ENCODE results near the gene RIN2. TPM values are rescaled to one million over a fixed set of nuclear protein-coding genes. Genes with fewer than 3 reads are reported as not detected.

RIN2 gene
- total RNA-seq, 1 experiment from 2014 or later, result 46.2 TPM

DNA sequence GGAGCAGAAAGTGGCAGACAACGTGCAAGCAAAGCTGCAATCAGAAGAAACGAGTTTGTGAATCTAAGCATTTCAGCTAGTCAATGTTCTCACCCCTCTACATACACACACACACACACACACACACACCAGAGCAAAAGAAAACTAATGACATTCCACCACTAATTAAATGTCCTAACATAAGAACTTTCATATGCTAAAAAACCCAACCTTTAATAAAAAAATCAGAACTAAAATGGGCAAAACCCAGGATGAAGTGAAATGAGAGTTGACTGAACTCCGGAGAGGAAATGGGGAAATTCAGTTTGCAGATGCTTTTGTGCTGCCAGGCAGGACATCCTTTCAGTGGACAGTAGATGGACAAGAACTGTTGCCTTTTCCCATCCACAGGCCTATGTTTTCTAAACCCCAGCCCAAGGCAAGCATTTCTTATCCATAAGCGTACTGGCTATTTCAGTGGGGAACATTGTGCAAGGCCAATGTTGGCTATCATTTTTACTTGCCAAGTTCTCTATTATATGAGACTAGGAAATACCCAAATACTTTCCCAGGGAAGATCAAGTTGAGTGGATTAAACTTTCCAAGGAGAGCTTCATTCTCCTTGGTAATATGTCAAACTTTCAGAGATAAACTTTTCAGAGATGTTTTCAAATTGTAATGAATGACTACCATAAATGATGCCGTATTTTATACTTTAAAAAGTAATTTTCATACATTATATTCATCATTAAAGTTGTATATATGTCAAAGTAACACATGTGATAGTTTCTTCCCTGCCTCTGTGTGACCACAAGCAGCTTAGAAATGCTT is 27.3 kb downstream of the RIN2 start:
- TF ChIP-seq, protein P1, sequence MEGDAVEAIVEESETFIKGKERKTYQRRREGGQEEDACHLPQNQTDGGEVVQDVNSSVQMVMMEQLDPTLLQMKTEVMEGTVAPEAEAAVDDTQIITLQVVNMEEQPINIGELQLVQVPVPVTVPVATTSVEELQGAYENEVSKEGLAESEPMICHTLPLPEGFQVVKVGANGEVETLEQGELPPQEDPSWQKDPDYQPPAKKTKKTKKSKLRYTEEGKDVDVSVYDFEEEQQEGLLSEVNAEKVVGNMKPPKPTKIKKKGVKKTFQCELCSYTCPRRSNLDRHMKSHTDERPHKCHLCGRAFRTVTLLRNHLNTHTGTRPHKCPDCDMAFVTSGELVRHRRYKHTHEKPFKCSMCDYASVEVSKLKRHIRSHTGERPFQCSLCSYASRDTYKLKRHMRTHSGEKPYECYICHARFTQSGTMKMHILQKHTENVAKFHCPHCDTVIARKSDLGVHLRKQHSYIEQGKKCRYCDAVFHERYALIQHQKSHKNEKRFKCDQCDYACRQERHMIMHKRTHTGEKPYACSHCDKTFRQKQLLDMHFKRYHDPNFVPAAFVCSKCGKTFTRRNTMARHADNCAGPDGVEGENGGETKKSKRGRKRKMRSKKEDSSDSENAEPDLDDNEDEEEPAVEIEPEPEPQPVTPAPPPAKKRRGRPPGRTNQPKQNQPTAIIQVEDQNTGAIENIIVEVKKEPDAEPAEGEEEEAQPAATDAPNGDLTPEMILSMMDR (conservative IDR thresholded peaks at IDR 0.05), result peak; percentile 8; the same call in 1 of the 2 replicates
- no peak for TF ChIP-seq EZH2 (IDR thresholded peaks at IDR 0.05; ENCODE audit: low read depth)
- H3K27me3 ChIP-seq (ENCODE audit: insufficient read depth, low read depth), result no peaks in the 10 kb centered on the region
- no peaks in the 10 kb centered on the region for H3K79me2 ChIP-seq (ENCODE audit: low read depth)
- peaks cover 44% of the 10 kb centered on the region for H3K4me1 ChIP-seq (replicated peaks; ENCODE audit: insufficient read depth)
- no peaks in the 10 kb centered on the region for H3K9me2 ChIP-seq (ENCODE audit: insufficient read depth)
- peaks cover 4% of the 10 kb centered on the region; the same call in 1 of the 2 replicates for H3K36me3 ChIP-seq (ENCODE audit: low read depth)
- H3K4me2 ChIP-seq, result peak overlapping the region; percentile 79
- no peaks in the 10 kb centered on the region for H4K20me1 ChIP-seq (ENCODE audit: insufficient read depth)
- BruUV-seq (replicated peaks), result no TSS peak
- no peak for DNase-seq
- H2AFZ ChIP-seq, result peak overlapping the region; percentile 46; the same call in 1 of the 2 replicates
- peak overlapping the region; percentile 29; the same call in 1 of the 2 replicates for H3K4me3 ChIP-seq
- intact Hi-C loops (cut with micrococcal nuclease; ENCODE audit: unreplicated experiment), result loop anchor here (1.0 kb wide), 2 partner anchors 101 to 190 kb away; no protein-coding TSS in a partner anchor
- CTCF ChIA-PET, result interaction anchor here (0.9 to 1.3 kb wide), 2 partner anchors 18 to 150 kb away, joined by 3 to 4 read pairs; no protein-coding TSS in a partner anchor
- peaks cover 7% of the 10 kb centered on the region; the same call in 1 of the 2 replicates for H3K9me3 ChIP-seq (ENCODE audit: insufficient read depth, low read depth)
- peaks cover 39% of the 10 kb centered on the region for H3F3A ChIP-seq (ENCODE audit: insufficient read depth, low read depth)
- POLR2A ChIA-PET (ENCODE audit: unreplicated experiment), result interaction anchor here (0.6 kb wide), 2 partner anchors 28 to 259 kb away, joined by 3 to 5 read pairs; no protein-coding TSS in a partner anchor
- peak overlapping the region; percentile 91 for H3K27ac ChIP-seq

DNA sequence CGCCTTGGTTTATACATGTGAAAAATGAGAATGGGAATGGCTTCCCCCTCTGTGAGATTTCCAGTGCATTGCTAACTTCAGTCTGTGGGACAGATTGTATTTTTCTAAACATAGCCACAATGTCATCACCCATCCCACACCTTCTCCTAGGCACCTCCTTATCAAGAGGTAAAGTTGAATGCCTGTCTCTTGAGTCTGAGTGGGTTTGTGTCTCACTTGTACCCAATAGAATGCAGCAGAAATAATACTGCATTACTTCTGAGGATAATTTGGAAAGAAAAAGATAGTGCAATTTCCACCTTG is 27.9 kb downstream of the RIN2 start:
- H3K4me3 ChIP-seq, result no peak overlapping the region
- TF ChIP-seq, protein P1 (conservative IDR thresholded peaks at IDR 0.05), result no peak
- TF ChIP-seq EZH2 (IDR thresholded peaks at IDR 0.05; ENCODE audit: low read depth), result no peak
- peaks cover 7% of the 10 kb centered on the region; the same call in 1 of the 2 replicates for H3K9me3 ChIP-seq (ENCODE audit: insufficient read depth, low read depth)
- H4K20me1 ChIP-seq (ENCODE audit: insufficient read depth), result no peaks in the 10 kb centered on the region
- no TSS peak for BruUV-seq (replicated peaks)
- DNase-seq, result no peak
- intact Hi-C loops (cut with micrococcal nuclease; ENCODE audit: unreplicated experiment), result loop anchor here (1.0 kb wide), 2 partner anchors 100 to 189 kb away; no protein-coding TSS in a partner anchor
- no peaks in the 10 kb centered on the region for H3K9me2 ChIP-seq (ENCODE audit: insufficient read depth)
- H2AFZ ChIP-seq, result no peak overlapping the region
- ChIA-PET POLR2A (ENCODE audit: unreplicated experiment) (interaction anchor here (0.7 kb wide), 1 partner anchor 208 kb away, joined by 5 read pairs; no protein-coding TSS in a partner anchor), CTCF (interaction anchor here (0.7 to 1.3 kb wide), 2 partner anchors 19 to 93 kb away, joined by 3 to 4 read pairs; no protein-coding TSS in a partner anchor)
- H3K79me2 ChIP-seq (ENCODE audit: low read depth), result no peaks in the 10 kb centered on the region
- H3K27ac ChIP-seq, result peak overlapping the region; percentile 91; the same call in 1 of the 2 replicates
- peaks cover 44% of the 10 kb centered on the region for H3K4me1 ChIP-seq (replicated peaks; ENCODE audit: insufficient read depth)
- peaks cover 39% of the 10 kb centered on the region for H3F3A ChIP-seq (ENCODE audit: insufficient read depth, low read depth)
- H3K27me3 ChIP-seq (ENCODE audit: insufficient read depth, low read depth), result no peaks in the 10 kb centered on the region
- peaks cover 4% of the 10 kb centered on the region; the same call in 1 of the 2 replicates for H3K36me3 ChIP-seq (ENCODE audit: low read depth)
- 0 out of 2 replicates have a peak overlapping the region, but pooled peaks have one; percentile 79 for H3K4me2 ChIP-seq

DNA sequence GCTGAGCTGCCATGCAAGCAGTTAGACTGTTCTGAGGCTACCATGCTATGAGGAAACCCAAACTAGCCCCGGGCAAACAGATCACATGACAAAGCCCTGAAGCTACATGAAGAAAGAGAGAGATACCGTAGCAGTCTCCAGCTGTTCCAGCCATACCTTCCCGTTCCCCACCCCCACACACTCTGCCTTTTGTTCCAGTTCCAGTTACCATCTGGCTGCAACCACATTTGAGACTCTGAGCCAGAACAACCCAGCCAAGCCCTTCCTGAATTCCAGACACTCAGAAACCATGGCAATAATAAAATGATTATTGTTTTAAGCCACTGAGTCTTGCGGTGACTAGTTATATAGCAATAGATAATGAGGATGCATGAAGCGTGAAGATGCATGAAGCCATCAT is 28.3 kb downstream of the RIN2 start:
- Histone ChIP-seq H4K20me1 (ENCODE audit: insufficient read depth) (no peaks in the 10 kb centered on the region), H3K9me3 (ENCODE audit: insufficient read depth, low read depth) (peaks cover 7% of the 10 kb centered on the region; the same call in 1 of the 2 replicates), H3K4me3 (no peak overlapping the region), H3K9me2 (ENCODE audit: insufficient read depth) (no peaks in the 10 kb centered on the region), H3F3A (ENCODE audit: insufficient read depth, low read depth) (peaks cover 39% of the 10 kb centered on the region), H3K27me3 (ENCODE audit: insufficient read depth, low read depth) (no peaks in the 10 kb centered on the region), H3K79me2 (ENCODE audit: low read depth) (no peaks in the 10 kb centered on the region), H3K36me3 (ENCODE audit: low read depth) (peaks cover 4% of the 10 kb centered on the region; the same call in 1 of the 2 replicates), H3K4me2 (no peak overlapping the region), H3K4me1 (replicated peaks; ENCODE audit: insufficient read depth) (peaks cover 44% of the 10 kb centered on the region), H3K27ac (no peak overlapping the region), H2AFZ (no peak overlapping the region)
- TF ChIP-seq, protein P1 (conservative IDR thresholded peaks at IDR 0.05), result no peak
- no peak for TF ChIP-seq EZH2 (IDR thresholded peaks at IDR 0.05; ENCODE audit: low read depth)
- ChIA-PET POLR2A (ENCODE audit: unreplicated experiment) (interaction anchor here (0.6 to 0.7 kb wide), 2 partner anchors 207 to 1326 kb away, joined by 4 to 5 read pairs; no protein-coding TSS in a partner anchor), CTCF (interaction anchor here (0.7 to 1.3 kb wide), 2 partner anchors 19 to 93 kb away, joined by 3 to 4 read pairs; no protein-coding TSS in a partner anchor)
- peak; percentile 60 to 74 for DNase-seq
- no TSS peak for BruUV-seq (replicated peaks)
- intact Hi-C loops (cut with micrococcal nuclease; ENCODE audit: unreplicated experiment), result no loop called here
